Sigmoid colon (tissue), 7 donors: ENCODE measurements around the gene RAB11FIP3. TPM values are rescaled to one million over a fixed set of nuclear protein-coding genes. Genes with fewer than 3 reads are reported as not detected.
"Not testable (repeated sequence)": the region's sequence is repeated elsewhere in the genome, so short reads cannot be mapped to it uniquely, and the experiment has no call there.

Source experiments
- DNase-seq: peaks from one replicate; pipeline ENCODE4 v3.0.0-alpha.2; 2019
- H3K27ac ChIP-seq, 4 donors: fragments of 200-600 bp; sonication (generic); one replicate each; pipeline ENCODE4 v1.5.1; 2016 to 2019; ENCODE audit warnings: mild to moderate bottlenecking in 1 of 4
- H3K27me3 ChIP-seq, 3 donors: fragments of 200-600 bp; sonication (generic); one replicate each; pipeline ENCODE4 v1.5.1; 2019; ENCODE audit warnings: mild to moderate bottlenecking in 1 of 3
- H3K36me3 ChIP-seq, 4 donors: fragments of 200-600 bp; sonication (generic); one replicate each; pipeline ENCODE4 v1.5.1; 2016 to 2019
- H3K4me1 ChIP-seq, 4 donors: fragments of 200-600 bp; sonication (generic); one replicate each; pipeline ENCODE4 v1.5.1; 2017 to 2019
- H3K4me3 ChIP-seq, 4 donors: fragments of 200-600 bp; sonication (generic); one replicate each; pipeline ENCODE4 v1.5.1; 2017 to 2019; ENCODE audit warnings: mild to moderate bottlenecking in 2 of 4, moderate library complexity in 1 of 4
- H3K9me3 ChIP-seq, 4 donors: fragments of 200-600 bp in 3 of 4; sonication (generic) in 3 of 4; one replicate each; pipeline versions ENCODE4 v1.5.1 to v1.6.1; 2013 to 2019
- EP300 ChIP-seq, 4 donors: sonication (generic); formaldehyde crosslinking; IDR thresholded peaks; one replicate each; pipeline ENCODE4 v1.6.1; 2017; ENCODE audit warnings: antibody characterized with exemption in 4 of 4
- POLR2A ChIP-seq, 2 donors: fragments of 450-650 bp; IDR thresholded peaks; one replicate each; pipeline ENCODE4 v1.6.1; 2016; ENCODE audit warnings: antibody characterized with exemption in 2 of 2, mild to moderate bottlenecking in 2 of 2, moderate library complexity in 2 of 2
- POLR2AphosphoS5 ChIP-seq, 4 donors: sonication (generic); formaldehyde crosslinking; IDR thresholded peaks; one replicate each; pipeline ENCODE4 v1.6.1; 2017; ENCODE audit warnings: antibody characterized with exemption in 4 of 4
- WGBS, 2 donors: extraction: QIAGEN DNeasy Blood & Tissue Kit; methylation state at CpG; one replicate each; pipeline ENCODE4 v1.1.7; 2013; 5-methylcytosine and 5-hydroxymethylcytosine counted together
- intact Hi-C: fragments of 100-400 bp; cut with DNase I; formaldehyde crosslinking; loops from one replicate; pipeline ENCODE4 v1.15.1; 2023
- polyA plus RNA-seq, 3 donors: library from polyadenylated mRNA; stranded (reverse); fragments of 200-250 nt; gene quantifications; one replicate each; pipeline ENCODE4 v1.2.3, GENCODE V29; 2013
- total RNA-seq, 4 donors: library from RNA; depleted of rRNA; stranded (reverse); fragments of >200 nt; gene quantifications; one replicate each; pipeline ENCODE4 v1.1.0, GENCODE V29; 2016
- TF ChIP-seq, protein P1 (sequence below), 4 experiments: fragments of 450-650 bp in 3 of 4; fragments of 200-600 bp in 1 of 4; IDR thresholded peaks; one replicate each; pipeline ENCODE4 v1.5.1; 2016 to 2019; ENCODE audit warnings: antibody characterized with exemption in 4 of 4, mild to moderate bottlenecking in 3 of 4, moderate library complexity in 2 of 4
- donor health status: healthy with polysubstance abuse.
- donor health status: Bipolar disorder and iron deficiency.
- donor health status: healthy.

RAB11FIP3 gene
- total and polyA plus RNA-seq, 7 donors = 10.6 to 44.9 (median 21.4) TPM

DNA sequence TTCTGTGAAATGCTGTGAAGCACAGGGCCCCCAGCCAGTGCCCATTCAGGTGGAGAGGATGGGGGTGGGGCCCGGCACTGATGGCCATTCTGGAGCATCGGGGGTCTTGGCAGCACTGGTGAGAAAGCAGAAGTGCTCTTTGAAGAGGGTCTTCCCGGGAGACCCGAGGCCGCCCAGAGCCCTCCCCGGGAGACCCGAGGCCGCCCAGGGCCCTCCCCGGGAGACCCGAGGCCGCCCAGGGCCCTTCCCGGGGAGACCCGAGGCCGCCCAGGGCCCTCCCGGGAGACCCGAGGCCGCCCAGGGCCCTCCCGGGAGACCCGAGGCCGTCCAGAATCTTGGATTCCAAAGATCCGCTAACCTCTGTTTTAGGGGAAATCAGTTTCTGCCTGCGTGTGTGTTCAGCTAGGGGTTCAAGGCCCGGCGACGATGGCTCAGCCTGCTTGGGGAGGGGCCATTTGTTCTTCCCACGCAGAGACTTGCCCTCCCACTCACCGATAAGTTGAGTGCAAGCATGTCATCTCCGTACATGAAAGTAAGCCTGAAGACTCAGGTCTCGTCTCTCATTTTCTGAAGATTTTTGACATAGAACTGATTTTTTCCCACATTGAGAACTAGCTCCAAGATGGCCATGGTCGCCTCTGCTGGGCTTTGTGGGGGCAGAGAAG lies 66.9 kb downstream of the RAB11FIP3 start:
- intact Hi-C loops = no loop called here

DNA sequence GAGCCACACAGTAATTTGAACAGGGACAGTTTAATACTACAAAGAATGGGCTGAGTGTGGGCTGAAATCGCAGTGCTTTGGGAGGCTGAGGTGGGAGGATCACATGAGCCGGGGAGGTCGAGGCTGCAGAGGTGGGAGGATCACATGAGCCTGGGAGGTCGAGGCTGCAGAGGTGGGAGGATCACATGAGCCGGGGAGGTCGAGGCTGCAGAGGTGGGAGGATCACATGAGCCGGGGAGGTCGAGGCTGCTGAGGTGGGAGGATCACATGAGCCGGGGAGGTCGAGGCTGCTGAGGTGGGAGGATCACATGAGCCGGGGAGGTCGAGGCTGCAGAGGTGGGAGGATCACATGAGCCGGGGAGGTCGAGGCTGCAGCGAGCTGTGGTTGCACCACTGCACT lies 69.2 kb downstream of the RAB11FIP3 start:
- DNase-seq = not testable (repeated sequence)

More for the DNA sequence above, 66.9 kb downstream of the RAB11FIP3 start:
- WGBS, 2 donors = 93 to 95% methylated on average over 30 of the region's 30 CpGs
- Histone ChIP-seq H3K27ac (no peak overlapping the region), H3K9me3 (no peaks in the 10 kb centered on the region), H3K27me3 (no peaks in the 10 kb centered on the region), H3K4me3 (no peak overlapping the region), H3K36me3 (peaks cover 9 to 40% (median 25%) of the 10 kb centered on the region in 4 donors), H3K4me1 (no peaks in the 10 kb centered on the region)
- TF ChIP-seq POLR2A (IDR thresholded peaks at IDR 0.05) (no peak), POLR2AphosphoS5 (IDR thresholded peaks at IDR 0.05) (no peak), EP300 (IDR thresholded peaks at IDR 0.05) (no peak)
- TF ChIP-seq, protein P1, sequence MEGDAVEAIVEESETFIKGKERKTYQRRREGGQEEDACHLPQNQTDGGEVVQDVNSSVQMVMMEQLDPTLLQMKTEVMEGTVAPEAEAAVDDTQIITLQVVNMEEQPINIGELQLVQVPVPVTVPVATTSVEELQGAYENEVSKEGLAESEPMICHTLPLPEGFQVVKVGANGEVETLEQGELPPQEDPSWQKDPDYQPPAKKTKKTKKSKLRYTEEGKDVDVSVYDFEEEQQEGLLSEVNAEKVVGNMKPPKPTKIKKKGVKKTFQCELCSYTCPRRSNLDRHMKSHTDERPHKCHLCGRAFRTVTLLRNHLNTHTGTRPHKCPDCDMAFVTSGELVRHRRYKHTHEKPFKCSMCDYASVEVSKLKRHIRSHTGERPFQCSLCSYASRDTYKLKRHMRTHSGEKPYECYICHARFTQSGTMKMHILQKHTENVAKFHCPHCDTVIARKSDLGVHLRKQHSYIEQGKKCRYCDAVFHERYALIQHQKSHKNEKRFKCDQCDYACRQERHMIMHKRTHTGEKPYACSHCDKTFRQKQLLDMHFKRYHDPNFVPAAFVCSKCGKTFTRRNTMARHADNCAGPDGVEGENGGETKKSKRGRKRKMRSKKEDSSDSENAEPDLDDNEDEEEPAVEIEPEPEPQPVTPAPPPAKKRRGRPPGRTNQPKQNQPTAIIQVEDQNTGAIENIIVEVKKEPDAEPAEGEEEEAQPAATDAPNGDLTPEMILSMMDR (IDR thresholded peaks at IDR 0.05) = no peak
- no peak for DNase-seq

DNA sequence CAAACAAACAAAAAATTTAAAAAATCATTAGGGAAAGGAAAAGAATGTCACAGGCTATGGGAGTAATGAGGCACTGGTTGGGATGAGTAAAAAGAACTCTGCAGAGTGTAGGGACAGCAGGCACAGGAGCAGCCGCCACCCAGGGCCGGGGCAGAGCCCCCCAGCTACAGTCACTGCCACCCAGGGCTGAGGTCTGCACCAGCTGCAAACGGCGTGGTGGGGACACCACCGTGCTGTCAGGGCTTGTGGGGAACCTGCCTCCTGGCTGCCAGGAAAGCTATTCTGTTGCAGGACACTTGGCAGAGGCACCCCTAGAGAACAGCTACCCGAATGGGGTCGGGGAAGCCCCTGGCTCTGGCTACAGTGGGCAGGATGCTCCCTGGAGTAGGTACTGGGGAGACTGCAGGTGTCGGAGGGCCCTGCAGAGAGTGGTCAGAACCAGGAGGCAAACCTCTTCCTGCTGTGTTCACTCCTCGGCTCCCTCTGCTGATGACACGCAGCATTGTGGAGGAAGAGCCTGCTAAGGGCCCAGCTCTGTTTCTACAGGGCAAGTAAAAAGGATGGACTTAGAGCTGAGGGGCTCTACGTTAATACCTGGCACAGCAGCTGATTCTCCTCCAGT lies 69.8 kb downstream of the RAB11FIP3 start:
- no peak overlapping the region for H3K27ac ChIP-seq
- intact Hi-C loops = no loop called here
- H3K4me3 ChIP-seq = no peak overlapping the region
- H3K9me3 ChIP-seq = no peaks in the 10 kb centered on the region
- DNase-seq = no peak
- H3K27me3 ChIP-seq = no peaks in the 10 kb centered on the region
- H3K4me1 ChIP-seq = no peaks in the 10 kb centered on the region
- 69 to 73% methylated on average over 11 of the region's 11 CpGs for WGBS, 2 donors
- TF ChIP-seq, protein P1 (IDR thresholded peaks at IDR 0.05) = peak in 1 of 4 experiments; percentile 17
- no peak for TF ChIP-seq POLR2AphosphoS5 (IDR thresholded peaks at IDR 0.05)
- H3K36me3 ChIP-seq = peaks cover under 1 to 43% (median 14%) of the 10 kb centered on the region in 4 donors

More for the DNA sequence above, 69.2 kb downstream of the RAB11FIP3 start:
- H3K27ac ChIP-seq, H3K9me3 ChIP-seq, H3K27me3 ChIP-seq, H3K4me1 ChIP-seq, intact Hi-C loops, H3K4me3 ChIP-seq: not testable (repeated sequence)
- peaks cover 6 to 49% (median 19%) of the 10 kb centered on the region in 4 donors for H3K36me3 ChIP-seq
- WGBS, 2 donors = 86 to 87% methylated on average over 15 of the region's 15 CpGs

DNA sequence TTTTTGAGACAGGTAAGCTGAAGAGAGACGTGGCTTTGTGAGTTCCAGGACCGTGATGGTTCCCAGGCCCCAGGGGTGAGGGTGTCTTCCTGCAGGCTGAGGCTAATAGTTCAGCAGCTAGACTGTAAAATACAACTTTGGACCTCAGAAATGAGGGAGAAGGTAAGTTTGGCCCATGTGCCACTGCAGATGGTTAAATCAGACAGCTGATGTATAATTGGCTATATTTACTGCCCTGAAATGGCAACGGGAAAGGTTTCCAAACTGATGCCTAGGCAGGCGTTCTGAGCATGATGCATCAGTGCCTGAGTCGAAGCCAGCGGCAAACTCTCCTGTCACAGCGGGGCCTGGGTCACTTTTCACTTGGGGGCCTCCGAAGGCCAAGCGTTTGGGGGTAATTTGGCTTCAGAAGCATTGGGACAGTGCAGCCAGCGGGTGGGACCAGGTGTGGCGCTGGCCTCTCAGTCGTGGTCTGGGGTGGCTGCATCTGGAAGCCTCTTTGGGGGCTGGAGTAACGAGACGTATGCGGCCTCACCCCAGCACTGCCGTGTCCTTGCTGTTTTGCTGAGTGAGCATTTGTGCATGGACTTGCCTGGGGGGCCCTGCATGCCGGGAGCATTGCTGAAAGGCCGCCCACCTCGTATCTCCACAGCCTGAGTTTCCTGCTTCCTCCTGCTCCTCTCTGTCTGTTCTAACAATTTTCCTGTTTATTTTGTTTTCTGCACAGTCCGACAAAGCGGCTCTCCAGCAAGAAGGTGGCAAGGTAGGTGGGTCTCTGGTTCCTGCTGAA lies 70.8 kb downstream of the RAB11FIP3 start:
- Histone ChIP-seq H3K27me3 (no peaks in the 10 kb centered on the region), H3K36me3 (peaks cover 0 to 33% (median 7%) of the 10 kb centered on the region in 4 donors), H3K27ac (no peak overlapping the region), H3K4me3 (no peak overlapping the region), H3K4me1 (no peaks in the 10 kb centered on the region), H3K9me3 (no peaks in the 10 kb centered on the region)
- DNase-seq = no peak
- TF ChIP-seq POLR2AphosphoS5 (IDR thresholded peaks at IDR 0.05) (no peak), EP300 (IDR thresholded peaks at IDR 0.05) (no peak), POLR2A (IDR thresholded peaks at IDR 0.05) (no peak)
- TF ChIP-seq, protein P1 (IDR thresholded peaks at IDR 0.05) = no peak
- WGBS, 2 donors = 87 to 89% methylated on average over 21 of the region's 21 CpGs
- intact Hi-C loops = no loop called here

DNA sequence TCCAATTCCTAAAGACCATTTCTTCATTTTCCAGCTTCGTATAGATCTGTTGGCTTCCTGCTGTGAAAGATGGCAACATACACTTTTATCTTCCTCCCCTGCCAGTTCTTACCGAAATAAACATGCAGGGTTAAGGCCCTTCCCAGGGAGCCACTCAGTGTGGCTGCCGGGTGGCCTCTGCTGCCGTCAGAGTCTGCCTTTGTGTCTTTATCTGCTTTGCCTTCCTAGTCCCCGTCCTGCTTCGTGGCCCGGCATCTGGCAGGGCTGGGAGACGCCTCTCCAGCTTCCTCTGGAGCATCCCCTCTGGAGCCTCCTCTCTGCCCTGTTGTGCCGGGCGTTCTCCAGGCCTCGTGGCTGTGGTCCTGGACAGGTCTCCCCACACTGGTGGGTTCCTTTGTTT lies 71.8 kb downstream of the RAB11FIP3 start:
- Histone ChIP-seq H3K27me3 (no peaks in the 10 kb centered on the region), H3K36me3 (peaks cover 0 to 25% (median 7%) of the 10 kb centered on the region in 4 donors), H3K27ac (no peak overlapping the region), H3K4me1 (no peaks in the 10 kb centered on the region), H3K9me3 (no peaks in the 10 kb centered on the region), H3K4me3 (no peak overlapping the region)
- 93% methylated on average over 11 of the region's 11 CpGs for WGBS, 2 donors
- no peak for TF ChIP-seq POLR2AphosphoS5 (IDR thresholded peaks at IDR 0.05)
- TF ChIP-seq, protein P1 (IDR thresholded peaks at IDR 0.05) = no peak
- TF ChIP-seq POLR2A (IDR thresholded peaks at IDR 0.05) = no peak
- no peak for TF ChIP-seq EP300 (IDR thresholded peaks at IDR 0.05)
- intact Hi-C loops = no loop called here
- no peak for DNase-seq
